Measurements from ENCODE around the gene SLC27A6. TPM values are rescaled to one million over a fixed set of nuclear protein-coding genes. Genes with fewer than 3 reads are reported as not detected.

Gene SLC27A6
- total RNA-seq, 1 donor from 2014 or later, result not detected

DNA sequence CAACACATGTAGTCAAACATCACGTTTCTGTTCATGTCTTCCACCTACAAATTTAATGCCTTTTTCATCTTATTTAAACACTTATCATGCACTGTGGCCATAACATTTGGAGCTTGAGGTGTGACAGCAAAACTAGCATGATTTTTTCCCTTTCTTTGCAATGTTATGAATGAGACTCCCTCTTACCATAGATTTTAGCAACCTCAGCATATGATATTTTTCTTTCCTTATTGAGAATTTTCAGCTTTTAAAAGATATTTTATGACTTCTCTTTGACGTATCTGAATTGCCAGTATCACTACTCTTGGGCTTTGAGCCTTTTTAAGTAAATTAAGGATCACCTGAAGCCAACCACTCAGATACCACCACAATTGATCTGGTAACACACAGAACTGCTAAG is 96.6 kb downstream of the SLC27A6 start:
- DNase-seq (ENCODE audit: low spot score), result no peak

GRCh38 chr5:129063483-129064113 is 98.3 kb downstream of the SLC27A6 start:
- DNase-seq (ENCODE audit: low spot score), result no peak

- no peak for DNase-seq (ENCODE audit: low spot score)
Measured at GRCh38 chr5:129065721-129066120, 100.4 kb downstream of the SLC27A6 start.

- no peak for DNase-seq (ENCODE audit: low spot score)
Measured at GRCh38 chr5:129067745-129068144, 102.5 kb downstream of the SLC27A6 start.

- DNase-seq (ENCODE audit: low spot score), result no peak
Measured at GRCh38 chr5:129069292-129069691, 104.0 kb downstream of the SLC27A6 start.

GRCh38 chr5:129073111-129073510 is 107.8 kb downstream of the SLC27A6 start:
- DNase-seq (ENCODE audit: low spot score), result no peak

DNA sequence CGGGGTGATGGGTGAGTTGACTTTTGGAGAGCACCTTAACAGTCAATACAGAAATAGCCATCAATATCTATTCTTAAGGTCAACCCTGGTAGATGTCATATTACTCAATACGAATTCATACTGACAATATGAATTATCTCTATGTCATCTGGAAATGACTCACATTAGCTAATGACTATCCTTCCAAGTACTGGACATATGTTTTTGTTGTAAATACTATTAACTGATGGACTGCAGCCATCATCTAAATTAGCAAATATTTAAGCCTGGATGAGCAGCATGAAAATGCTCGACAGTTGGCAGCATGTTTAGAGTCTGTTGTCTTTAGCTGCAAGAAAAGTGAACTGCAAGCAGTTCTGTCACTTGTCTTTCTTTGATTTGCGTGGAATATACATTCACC is 109.6 kb downstream of the SLC27A6 start:
- no peak for DNase-seq (ENCODE audit: low spot score)

DNA sequence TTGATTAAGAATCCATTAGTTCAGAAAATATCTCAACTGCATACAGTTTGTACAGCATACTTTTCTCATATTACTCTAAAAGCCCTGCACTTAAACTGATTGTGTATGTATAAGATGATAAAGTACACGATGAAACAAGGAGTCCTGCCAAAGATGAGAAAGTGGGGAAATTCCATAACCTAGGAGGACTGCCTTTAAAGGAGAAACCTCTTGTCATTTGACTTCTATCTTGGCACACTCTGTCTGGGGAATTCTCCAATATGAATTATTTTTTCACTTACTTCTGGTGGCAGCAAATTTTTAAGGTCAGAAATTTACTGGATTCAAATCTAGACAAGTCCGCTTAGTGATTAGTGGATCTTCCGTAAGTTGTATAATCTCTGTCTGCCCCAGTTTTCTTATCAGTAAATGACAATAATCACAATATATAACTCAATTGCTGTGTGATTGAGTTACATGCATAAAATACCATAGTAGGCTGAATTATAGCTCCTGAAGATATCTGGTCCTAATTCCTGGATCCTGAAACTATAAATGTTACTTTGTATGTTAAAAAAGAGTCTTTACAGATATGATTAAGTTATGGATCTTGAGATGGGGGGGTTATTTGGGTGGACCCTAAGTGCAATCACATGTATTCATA is 112.3 kb downstream of the SLC27A6 start:
- DNase-seq (ENCODE audit: low spot score), result no peak

DNA sequence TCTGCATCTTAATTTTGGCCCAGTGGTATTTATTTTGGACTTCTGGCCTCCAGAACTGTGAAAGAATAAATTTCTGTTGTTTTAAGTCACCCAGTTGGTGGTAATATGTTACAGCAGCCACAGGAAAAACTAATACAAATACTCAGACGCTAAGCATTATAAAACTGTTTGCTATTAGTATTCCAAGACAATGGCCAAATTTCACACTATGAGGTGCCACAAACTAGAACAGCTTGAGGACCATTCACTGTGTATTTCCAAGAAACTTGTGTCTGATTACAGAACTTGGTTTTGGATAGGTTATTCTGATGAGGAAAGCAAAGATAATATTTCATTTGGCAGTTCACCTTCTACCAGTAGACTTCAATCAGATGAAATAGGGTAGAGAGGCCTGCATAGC is 113.0 kb downstream of the SLC27A6 start:
- DNase-seq (ENCODE audit: low spot score), result no peak

DNA sequence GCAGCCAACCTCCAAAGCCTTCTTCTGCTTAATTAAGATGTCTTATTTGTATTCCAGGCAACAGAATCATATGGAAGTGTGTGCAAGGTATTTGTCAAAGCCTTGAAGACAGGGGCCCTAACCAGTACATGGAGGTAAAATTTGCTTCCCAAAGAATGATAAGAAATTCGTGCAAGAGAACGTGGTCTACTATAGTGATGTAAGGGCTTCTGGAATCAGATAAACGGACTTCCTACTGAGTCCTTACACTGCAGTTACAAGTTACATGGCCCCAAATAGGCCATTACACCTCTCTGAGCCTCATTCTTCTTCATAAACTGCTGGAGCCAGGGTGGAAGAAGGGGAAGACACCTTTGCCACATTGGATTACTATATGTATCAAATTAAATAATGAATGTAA is 113.4 kb downstream of the SLC27A6 start:
- no peak for DNase-seq (ENCODE audit: low spot score)

DNA sequence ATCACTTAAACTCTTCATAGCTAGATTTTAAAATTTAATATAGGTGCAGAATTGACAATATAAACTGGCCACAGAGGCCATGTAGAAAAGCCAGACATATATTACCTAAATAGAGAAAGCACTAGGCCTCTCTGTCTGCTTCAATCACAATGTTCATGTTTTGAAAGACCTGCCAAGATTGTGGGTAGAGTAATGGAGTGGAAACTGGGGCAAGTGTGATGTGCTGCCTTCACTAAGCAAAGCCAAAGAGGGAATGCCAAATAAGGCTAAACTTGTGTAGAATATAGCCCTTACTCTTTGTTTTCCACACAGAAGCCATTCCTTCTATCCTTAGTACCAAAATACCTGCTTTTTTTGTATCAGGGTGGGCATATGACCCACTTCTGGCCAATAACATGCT is 114.2 kb downstream of the SLC27A6 start:
- DNase-seq (ENCODE audit: low spot score), result no peak

DNA sequence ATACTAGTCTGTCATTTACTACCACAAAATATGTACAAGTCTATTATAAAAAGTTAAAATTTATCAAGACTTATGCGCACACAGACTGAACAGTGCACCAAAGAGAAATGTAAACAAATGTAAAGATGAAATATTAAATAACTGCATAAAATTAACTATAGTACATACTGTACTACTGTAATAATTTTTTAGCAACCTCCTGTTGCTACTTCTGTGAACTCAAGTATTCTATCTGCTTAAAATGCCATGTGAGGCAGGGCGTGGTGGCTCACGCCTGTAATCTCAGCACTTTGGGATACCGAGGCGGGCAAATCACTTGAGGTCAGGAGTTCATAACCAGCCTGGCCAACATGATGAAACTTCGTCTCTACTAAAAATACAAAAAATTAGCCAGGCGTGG is 115.5 kb downstream of the SLC27A6 start:
- DNase-seq (ENCODE audit: low spot score), result no peak

DNA sequence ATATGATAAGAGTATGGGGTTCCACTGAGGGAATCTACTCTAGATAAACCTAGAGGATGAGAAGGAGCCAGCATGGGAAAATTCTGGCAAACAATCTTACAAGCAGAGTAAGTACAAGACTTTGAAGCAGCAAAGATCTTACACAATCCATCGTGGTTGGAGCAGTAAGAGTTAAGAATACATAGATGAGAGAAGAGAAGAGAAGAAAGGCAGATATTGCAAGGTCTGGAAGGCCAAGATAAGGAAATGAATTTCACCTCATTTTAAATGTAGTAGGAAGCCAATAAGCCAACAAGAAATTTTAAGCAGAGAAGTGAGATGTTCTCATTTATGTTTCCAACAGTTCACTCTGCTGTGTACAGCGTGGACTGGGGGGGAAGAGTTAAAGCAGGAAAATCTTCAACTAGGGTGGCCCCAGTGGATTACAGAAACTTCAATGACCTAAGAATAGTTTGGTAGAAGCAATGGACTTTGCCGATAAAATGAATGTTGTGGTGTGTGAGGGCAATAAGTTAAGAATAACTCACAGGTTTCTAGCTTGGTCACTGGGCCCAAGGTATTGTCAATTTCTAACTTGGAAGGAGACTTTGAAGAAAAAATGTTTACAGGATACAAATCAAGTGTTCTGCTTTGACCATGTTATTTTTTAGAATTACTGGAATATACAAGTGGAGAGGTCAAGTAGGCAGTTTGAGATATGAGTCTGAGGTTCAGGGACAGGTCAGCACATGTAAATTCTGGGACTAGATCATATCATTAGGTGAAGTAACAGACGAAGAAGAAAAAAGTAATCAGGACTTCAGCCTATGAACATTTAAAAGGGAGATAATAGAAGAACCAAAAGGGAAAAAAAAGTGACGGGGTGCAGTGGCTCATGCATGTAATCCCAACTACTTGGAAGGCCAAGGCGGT is 117.2 kb downstream of the SLC27A6 start:
- no peak for DNase-seq (ENCODE audit: low spot score)

Other genes starting within 250 kb of the SLC27A6 start
- gene ISOC1, start 129.3 kb downstream of the SLC27A6 start, total RNA-seq, result 22.6 TPM

All from mesenteric fat pad (tissue), 1 donor.